PC-9 (cell line): Measurements from ENCODE around the gene FGF19.

ENCODE experiments used
- EZH2 ChIP-seq: fragments of 200-600 bp; sonication (generic); IDR thresholded peaks from 2 replicates; pipeline ENCODE4 v1.8.0; 2017; ENCODE audit warnings: antibody characterized with exemption, low read depth
- TF ChIP-seq, protein P1 (sequence below): fragments of 200-600 bp; sonication (generic); conservative IDR thresholded peaks from 2 replicates; pipeline ENCODE4 v1.6.1; 2017; ENCODE audit warnings: mixed run types, antibody characterized with exemption, mild to moderate bottlenecking, moderate library complexity

DNA sequence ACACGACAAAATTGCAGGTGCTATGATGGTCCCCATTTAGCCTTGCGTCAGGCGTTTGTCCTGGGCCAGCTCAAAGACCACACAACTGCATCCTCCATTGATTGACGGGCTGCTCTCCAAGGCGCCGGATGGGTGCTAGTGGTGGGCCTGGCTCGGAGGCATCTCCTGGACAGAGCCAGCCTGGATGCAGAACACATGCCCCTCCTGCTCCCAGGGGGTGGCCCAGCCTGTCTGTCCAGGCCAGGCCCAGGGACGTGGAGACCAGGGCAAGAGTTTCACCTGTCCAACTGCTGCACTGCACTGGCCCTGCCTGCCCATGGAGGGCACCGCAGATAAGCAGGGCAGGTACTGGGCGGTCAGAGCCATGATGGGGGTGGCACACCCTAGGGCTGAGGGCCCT, 23.4 kb upstream of the FGF19 start:
- TF ChIP-seq, protein P1, sequence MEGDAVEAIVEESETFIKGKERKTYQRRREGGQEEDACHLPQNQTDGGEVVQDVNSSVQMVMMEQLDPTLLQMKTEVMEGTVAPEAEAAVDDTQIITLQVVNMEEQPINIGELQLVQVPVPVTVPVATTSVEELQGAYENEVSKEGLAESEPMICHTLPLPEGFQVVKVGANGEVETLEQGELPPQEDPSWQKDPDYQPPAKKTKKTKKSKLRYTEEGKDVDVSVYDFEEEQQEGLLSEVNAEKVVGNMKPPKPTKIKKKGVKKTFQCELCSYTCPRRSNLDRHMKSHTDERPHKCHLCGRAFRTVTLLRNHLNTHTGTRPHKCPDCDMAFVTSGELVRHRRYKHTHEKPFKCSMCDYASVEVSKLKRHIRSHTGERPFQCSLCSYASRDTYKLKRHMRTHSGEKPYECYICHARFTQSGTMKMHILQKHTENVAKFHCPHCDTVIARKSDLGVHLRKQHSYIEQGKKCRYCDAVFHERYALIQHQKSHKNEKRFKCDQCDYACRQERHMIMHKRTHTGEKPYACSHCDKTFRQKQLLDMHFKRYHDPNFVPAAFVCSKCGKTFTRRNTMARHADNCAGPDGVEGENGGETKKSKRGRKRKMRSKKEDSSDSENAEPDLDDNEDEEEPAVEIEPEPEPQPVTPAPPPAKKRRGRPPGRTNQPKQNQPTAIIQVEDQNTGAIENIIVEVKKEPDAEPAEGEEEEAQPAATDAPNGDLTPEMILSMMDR, result no peak
- no peak for TF ChIP-seq EZH2
